ENCODE results near the gene AP4E1.
"Not testable (repeated sequence)": the region's sequence is repeated elsewhere in the genome, so short reads cannot be mapped to it uniquely, and the experiment has no call there.

AP4E1 gene

GRCh38 chr15:50953302-50953701 lies 44.8 kb downstream of the AP4E1 start:
- CTCF ChIA-PET, result no interaction called here
- TF ChIP-seq TARDBP (IDR thresholded peaks at IDR 0.05), result no peak
- no peak for TF ChIP-seq SUZ12 (IDR thresholded peaks at IDR 0.05)
- no peak for TF ChIP-seq PKNOX1 (IDR thresholded peaks at IDR 0.05)
- no peak for TF ChIP-seq ARNT (IDR thresholded peaks at IDR 0.05)
- no peak for TF ChIP-seq NFRKB (IDR thresholded peaks at IDR 0.05)
- no peak for TF ChIP-seq ZNF384 (IDR thresholded peaks at IDR 0.05)
- TF ChIP-seq LEF1 (IDR thresholded peaks at IDR 0.05; ENCODE audit: borderline replicate concordance), result no peak
- TF ChIP-seq HDGF (IDR thresholded peaks at IDR 0.05; ENCODE audit: borderline replicate concordance), result no peak
- no peak for TF ChIP-seq SP1 (IDR thresholded peaks at IDR 0.05)
- DNase-seq (ENCODE audit: extremely low spot score), result no peak
- POLR2A ChIA-PET, result no interaction called here

GRCh38 chr15:50954837-50955236 lies 46.4 kb downstream of the AP4E1 start:
- POLR2A ChIA-PET; DNase-seq (ENCODE audit: extremely low spot score); CTCF ChIA-PET: not testable (repeated sequence)

DNA sequence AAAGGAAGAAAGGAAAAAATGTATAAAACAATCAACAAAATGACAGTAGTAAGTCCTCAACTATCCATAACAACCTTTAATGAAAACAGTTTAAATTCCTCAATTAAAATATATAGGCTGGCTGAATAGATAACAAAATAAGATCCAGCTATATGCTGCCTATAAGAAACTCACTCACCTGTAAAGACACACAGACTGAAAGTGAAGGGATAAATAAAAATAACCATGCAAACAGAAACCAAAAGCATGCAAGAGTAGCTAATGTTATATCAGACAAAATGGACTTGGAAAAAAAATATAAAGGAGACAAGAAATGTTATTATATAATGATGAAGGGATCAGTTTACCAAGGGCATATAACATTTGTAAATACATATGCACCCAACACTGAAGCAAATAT lies 51.2 kb downstream of the AP4E1 start:
- ChIA-PET CTCF (no interaction called here), POLR2A (no interaction called here)
- TF ChIP-seq FOXM1 (IDR thresholded peaks at IDR 0.05; ENCODE audit: borderline replicate concordance) (no peak), HDGF (IDR thresholded peaks at IDR 0.05; ENCODE audit: borderline replicate concordance) (no peak), SUZ12 (IDR thresholded peaks at IDR 0.05) (no peak), ARNT (IDR thresholded peaks at IDR 0.05) (no peak), BHLHE40 (IDR thresholded peaks at IDR 0.05; ENCODE audit: borderline replicate concordance) (no peak), PKNOX1 (IDR thresholded peaks at IDR 0.05) (no peak), FOXK2 (IDR thresholded peaks at IDR 0.05) (no peak)
- no peak for DNase-seq (ENCODE audit: extremely low spot score)

DNA sequence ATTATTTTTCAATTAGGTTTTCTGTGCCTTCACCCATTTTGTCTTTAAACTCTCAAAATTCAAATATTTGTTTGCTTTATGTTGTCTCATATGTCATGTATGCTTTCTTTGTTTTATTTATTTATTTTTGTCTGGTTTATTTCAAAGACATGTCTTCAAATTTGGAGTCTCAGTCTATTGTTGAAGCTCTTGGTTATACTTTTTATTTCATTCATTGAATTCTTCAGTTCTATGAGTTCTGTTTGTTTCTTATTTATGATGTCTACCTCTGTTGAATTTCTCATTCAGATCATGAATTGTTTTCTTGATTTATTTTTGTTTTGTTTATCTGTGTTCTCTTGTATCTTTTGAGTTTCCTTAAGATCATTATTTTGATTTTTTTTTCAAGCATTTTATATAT lies 55.6 kb downstream of the AP4E1 start:
- POLR2A ChIA-PET, result no interaction called here
- no peak for TF ChIP-seq ELF4 (IDR thresholded peaks at IDR 0.05)
- CTCF ChIA-PET, result no interaction called here
- no peak for DNase-seq (ENCODE audit: extremely low spot score)

- TF ChIP-seq TARDBP (IDR thresholded peaks at IDR 0.05) (no peak), FOXA1 (IDR thresholded peaks at IDR 0.05) (no peak), CTBP1 (IDR thresholded peaks at IDR 0.05; ENCODE audit: borderline replicate concordance) (no peak), FOXM1 (IDR thresholded peaks at IDR 0.05; ENCODE audit: borderline replicate concordance) (no peak), BHLHE40 (IDR thresholded peaks at IDR 0.05; ENCODE audit: borderline replicate concordance) (no peak), L3MBTL2 (conservative IDR thresholded peaks at IDR 0.05) (no peak), HDGF (IDR thresholded peaks at IDR 0.05; ENCODE audit: borderline replicate concordance) (no peak)
- POLR2A ChIA-PET, result no interaction called here
- CTCF ChIA-PET, result no interaction called here
- no peak for DNase-seq (ENCODE audit: extremely low spot score)
These were observed 59.9 kb downstream of the AP4E1 start for GRCh38 chr15:50968353-50968752.

- ChIA-PET CTCF (no interaction called here), POLR2A (no interaction called here)
- DNase-seq (ENCODE audit: extremely low spot score), result no peak
- TF ChIP-seq PKNOX1 (IDR thresholded peaks at IDR 0.05) (no peak), ARNT (IDR thresholded peaks at IDR 0.05) (no peak), LEF1 (IDR thresholded peaks at IDR 0.05; ENCODE audit: borderline replicate concordance) (no peak), ELF4 (IDR thresholded peaks at IDR 0.05) (no peak), NFRKB (IDR thresholded peaks at IDR 0.05) (no peak), HDGF (IDR thresholded peaks at IDR 0.05; ENCODE audit: borderline replicate concordance) (no peak), SP1 (IDR thresholded peaks at IDR 0.05) (no peak), BHLHE40 (IDR thresholded peaks at IDR 0.05; ENCODE audit: borderline replicate concordance) (no peak), FOXM1 (IDR thresholded peaks at IDR 0.05; ENCODE audit: borderline replicate concordance) (no peak), FOXK2 (IDR thresholded peaks at IDR 0.05) (no peak), SUZ12 (IDR thresholded peaks at IDR 0.05) (no peak), TARDBP (IDR thresholded peaks at IDR 0.05) (no peak), CTBP1 (IDR thresholded peaks at IDR 0.05; ENCODE audit: borderline replicate concordance) (no peak), L3MBTL2 (conservative IDR thresholded peaks at IDR 0.05) (no peak), FOXA1 (IDR thresholded peaks at IDR 0.05) (no peak)
These were observed 62.0 kb downstream of the AP4E1 start for GRCh38 chr15:50970524-50970923.

GRCh38 chr15:50971115-50971514 lies 62.6 kb downstream of the AP4E1 start:
- DNase-seq (ENCODE audit: extremely low spot score), result no peak
- ChIA-PET CTCF (no interaction called here), POLR2A (no interaction called here)

More at GRCh38 chr15:50971115-50971514, 62.6 kb downstream of the AP4E1 start:
- TF ChIP-seq FOXK2 (IDR thresholded peaks at IDR 0.05) (no peak), ARNT (IDR thresholded peaks at IDR 0.05) (no peak), CTBP1 (IDR thresholded peaks at IDR 0.05; ENCODE audit: borderline replicate concordance) (no peak), SP1 (IDR thresholded peaks at IDR 0.05) (no peak), NFRKB (IDR thresholded peaks at IDR 0.05) (no peak), PKNOX1 (IDR thresholded peaks at IDR 0.05) (no peak), FOXA1 (IDR thresholded peaks at IDR 0.05) (no peak), L3MBTL2 (conservative IDR thresholded peaks at IDR 0.05) (no peak), TARDBP (IDR thresholded peaks at IDR 0.05) (no peak), FOXM1 (IDR thresholded peaks at IDR 0.05; ENCODE audit: borderline replicate concordance) (no peak), BHLHE40 (IDR thresholded peaks at IDR 0.05; ENCODE audit: borderline replicate concordance) (no peak), ZNF384 (IDR thresholded peaks at IDR 0.05) (no peak), ELF4 (IDR thresholded peaks at IDR 0.05) (no peak), SUZ12 (IDR thresholded peaks at IDR 0.05) (no peak), HDGF (IDR thresholded peaks at IDR 0.05; ENCODE audit: borderline replicate concordance) (no peak)
